ENCODE data around the gene HNRNPUL1. TPM values are rescaled to one million over a fixed set of nuclear protein-coding genes. Genes with fewer than 3 reads are reported as not detected.
A peak's percentile ranks its signal among the peaks of the same experiment; 100 is the strongest.

Gene HNRNPUL1
- total RNA-seq, 1 experiment from 2014 or later, result 315 TPM

- no peak overlapping the region for H2BK120ac ChIP-seq (ENCODE audit: low read depth, low read length, poor library complexity, severe bottlenecking)
- Mint-ChIP-seq H3K27me3 (ENCODE audit: low read depth) (peaks cover 1% of the 10 kb centered on the region; the same call in 1 of the 2 replicates), H3K27ac (peak overlapping the region; percentile 89 to 96 (median 95)), H3K36me3 (ENCODE audit: insufficient read depth in 1 of 3, low read depth in 3 of 3) (peaks cover 43 to 60% (median 58%) of the 10 kb centered on the region in 3 experiments), H3K4me3 (peak overlapping the region in 1 of 2 experiments; percentile 98; a peak in 2 of 5 replicates), H3K4me1 (peaks cover 20 to 33% of the 10 kb centered on the region in 2 experiments), H3K9me3 (peaks cover 0 to 3% of the 10 kb centered on the region in 2 experiments; a peak in 1 of 5 replicates)
- H3K9ac ChIP-seq (ENCODE audit: extremely low read depth, insufficient read length, low read length), result no peak overlapping the region
- TF ChIP-seq CTCF (conservative IDR thresholded peaks at IDR 0.05), result no peak
- peaks cover 12% of the 10 kb centered on the region for H3K23me2 ChIP-seq (ENCODE audit: insufficient read length, low read depth, low read length, poor library complexity, severe bottlenecking)
- peaks cover 2% of the 10 kb centered on the region for H4K20me1 ChIP-seq (ENCODE audit: control insufficient read depth, insufficient read depth, insufficient read length)
- no peak overlapping the region for H3K4me2 ChIP-seq (ENCODE audit: insufficient read depth, insufficient read length, low read length)
- no peak for DNase-seq
- H4K8ac ChIP-seq (replicated peaks; ENCODE audit: insufficient read length, low read depth, low read length), result no peak overlapping the region
- H3K79me2 ChIP-seq (ENCODE audit: insufficient read depth, low read length), result no peaks in the 10 kb centered on the region
- H3K23ac ChIP-seq (ENCODE audit: insufficient read length, low read depth, low read length), result no peak overlapping the region
- H3K27me3 ChIP-seq (ENCODE audit: insufficient read depth, low read length), result no peaks in the 10 kb centered on the region
- no peak overlapping the region for H3K14ac ChIP-seq (ENCODE audit: insufficient read depth, low read length)
- H3K27ac ChIP-seq (ENCODE audit: insufficient read length, low read depth, low read length), result no peak overlapping the region
- no peaks in the 10 kb centered on the region for H3K9me3 ChIP-seq (ENCODE audit: control insufficient read depth, low read depth, low read length)
- no peak overlapping the region for H3K4ac ChIP-seq (ENCODE audit: low read depth, low read length)
- no peak overlapping the region for H2BK5ac ChIP-seq (ENCODE audit: insufficient read length, low read length)
- H4K91ac ChIP-seq (ENCODE audit: insufficient read length, low read depth, low read length), result no peak overlapping the region
- H3K79me1 ChIP-seq (ENCODE audit: insufficient read depth, low read depth, low read length, poor library complexity, severe bottlenecking), result no peaks in the 10 kb centered on the region
- H3K4me1 ChIP-seq (ENCODE audit: insufficient read depth, low read length), result no peaks in the 10 kb centered on the region
- H2AK5ac ChIP-seq (ENCODE audit: insufficient read length, low read length), result no peak overlapping the region
- H2BK15ac ChIP-seq (ENCODE audit: low read depth, low read length), result no peak overlapping the region
- H2AFZ ChIP-seq (ENCODE audit: low read length), result no peak overlapping the region
- H3T11ph ChIP-seq (ENCODE audit: low read length), result no peak overlapping the region
- no CpG with 5 or more reads among the region's 4 CpGs for WGBS (ENCODE audit: extremely low coverage, insufficient read length, low lambda C conversion rate)
- H3K18ac ChIP-seq (ENCODE audit: insufficient read length, low read depth, low read length), result no peak overlapping the region
- H2BK12ac ChIP-seq (ENCODE audit: insufficient read length, low read depth, low read length), result no peak overlapping the region
- no peak overlapping the region for H3K56ac ChIP-seq (ENCODE audit: insufficient read length, low read depth, low read length)
- no peak overlapping the region for H2BK20ac ChIP-seq (ENCODE audit: low read depth, low read length, poor library complexity, severe bottlenecking)
- H4K5ac ChIP-seq (ENCODE audit: insufficient read length, low read depth, low read length), result no peak overlapping the region
Observed at GRCh38 chr19:41307954-41308449, 43.8 kb downstream of the HNRNPUL1 start.

Data from H9 (cell line).